Activated CD8-positive, alpha-beta memory T cell treated with anti-CD3 and anti-CD28 coated beads, Interleukin-2, amount 10 ng/mL, durations not matched to agents 7 days and 5 days (primary cell): Measurements from ENCODE around the gene AHI1. TPM values are rescaled to one million over a fixed set of nuclear protein-coding genes. Genes with fewer than 3 reads are reported as not detected.
A peak's percentile ranks its signal among the peaks of the same experiment; 100 is the strongest.

ENCODE experiments used
- ATAC-seq: fragments of 150-1000 bp; cut with Tn5 transposase; one replicate; pipeline ENCODE4 v1.10.0; 2021; ENCODE audit warnings: moderate library complexity
- CTCF ChIA-PET: fragments of 350-600 bp; sonication (Branson Sonifier 250); formaldehyde crosslinking; loops from one replicate; lab custom pipeline; 2021; ENCODE audit warnings: antibody characterized with exemption; lab: Charles Lee
- DNase-seq: peaks from one replicate; pipeline ENCODE4 v3.0.0-alpha.2; 2020
- H3K27ac Mint-ChIP-seq: one replicate; pipeline ENCODE4 v1.8.0; 2021; ENCODE audit warnings: mild to moderate bottlenecking, mixed read lengths
- H3K27me3 Mint-ChIP-seq: one replicate; pipeline ENCODE4 v1.8.0; 2021; ENCODE audit warnings: mixed read lengths
- H3K36me3 Mint-ChIP-seq: one replicate; pipeline ENCODE4 v1.8.0; 2021; ENCODE audit warnings: mild to moderate bottlenecking, mixed read lengths
- H3K4me1 Mint-ChIP-seq: one replicate; pipeline ENCODE4 v1.8.0; 2021; ENCODE audit warnings: mixed read lengths
- H3K4me3 Mint-ChIP-seq: one replicate; pipeline ENCODE4 v1.8.0; 2021; ENCODE audit warnings: mild to moderate bottlenecking, moderate library complexity, mixed read lengths
- H3K9me3 Mint-ChIP-seq: one replicate; pipeline ENCODE4 v1.8.0; 2022; ENCODE audit warnings: low read depth, mixed read lengths
- total RNA-seq, 2 experiments: library from RNA; stranded (reverse); gene quantifications; one replicate each; pipeline ENCODE4 v1.2.3, GENCODE V29; 2021

Gene AHI1
- total RNA-seq, 2 experiments from 2014 or later: 29.8 to 88.0 TPM

- no peak overlapping the region for H3K4me3 Mint-ChIP-seq
Measured at GRCh38 chr6:135325624-135326424, 171.7 kb downstream of the AHI1 start.

DNA sequence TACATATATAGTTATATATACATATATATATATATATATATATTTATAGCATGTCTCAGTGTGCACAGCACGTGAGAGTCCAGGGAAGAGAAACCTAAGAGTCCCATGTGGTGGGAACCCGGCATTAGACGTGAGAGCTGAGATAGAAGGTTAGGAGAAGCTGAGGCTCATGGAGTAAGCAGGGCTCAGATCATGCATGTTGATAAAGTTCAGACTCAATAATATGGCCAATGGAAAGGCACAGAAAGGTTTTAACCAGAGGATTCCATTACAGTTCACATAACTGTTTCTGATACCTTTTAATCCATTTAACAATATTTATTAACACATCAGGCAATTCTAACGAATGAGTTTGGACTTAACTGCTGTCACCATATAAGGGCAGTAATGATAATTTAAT, 173.0 kb downstream of the AHI1 start:
- DNase-seq: no peak
- H3K9me3 Mint-ChIP-seq: no peaks in the 10 kb centered on the region
- H3K4me1 Mint-ChIP-seq: peaks cover 27% of the 10 kb centered on the region
- H3K27me3 Mint-ChIP-seq: no peaks in the 10 kb centered on the region
- no peak for ATAC-seq
- no peak overlapping the region for H3K4me3 Mint-ChIP-seq
- H3K27ac Mint-ChIP-seq: no peak overlapping the region
- peaks cover 27% of the 10 kb centered on the region for H3K36me3 Mint-ChIP-seq
- CTCF ChIA-PET: no interaction called here

More at GRCh38 chr6:135325624-135326424, 171.7 kb downstream of the AHI1 start:
- Mint-ChIP-seq H3K27ac (no peak overlapping the region), H3K4me1 (peaks cover 38% of the 10 kb centered on the region), H3K36me3 (peaks cover 25% of the 10 kb centered on the region), H3K9me3 (no peaks in the 10 kb centered on the region), H3K27me3 (no peaks in the 10 kb centered on the region)
- CTCF ChIA-PET: no interaction called here
- ATAC-seq: no peak
- no peak for DNase-seq

- Mint-ChIP-seq H3K27ac (no peak overlapping the region), H3K4me1 (peaks cover 27% of the 10 kb centered on the region), H3K27me3 (no peaks in the 10 kb centered on the region), H3K9me3 (no peaks in the 10 kb centered on the region), H3K4me3 (no peak overlapping the region), H3K36me3 (peaks cover 22% of the 10 kb centered on the region)
- CTCF ChIA-PET: no interaction called here
- ATAC-seq (no peak), DNase-seq (no peak)
Measured at GRCh38 chr6:135323979-135324378, 173.6 kb downstream of the AHI1 start.

DNA sequence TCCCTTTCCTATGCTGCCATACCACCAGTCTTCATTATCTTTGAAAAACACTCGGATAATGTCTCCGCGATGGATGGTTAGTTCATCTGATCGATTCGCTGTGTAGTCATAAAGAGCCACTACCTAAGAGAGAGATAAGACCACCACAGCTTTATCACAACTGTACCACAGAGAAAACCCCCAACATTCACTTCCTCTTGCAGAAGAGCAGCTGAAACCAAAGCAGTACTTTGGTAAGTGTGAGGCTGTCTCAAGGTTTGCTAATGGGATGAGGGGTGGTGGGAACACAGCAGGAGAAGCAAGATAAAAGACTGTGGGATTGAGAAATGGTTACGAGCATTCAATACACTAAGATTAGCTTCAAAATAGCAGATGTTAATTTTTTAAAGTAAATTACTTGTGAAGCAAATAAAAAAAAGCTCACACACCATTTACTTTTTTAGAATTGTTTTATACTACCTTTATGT, 174.3 kb downstream of the AHI1 start:
- H3K27me3 Mint-ChIP-seq: no peaks in the 10 kb centered on the region
- ATAC-seq: peak; percentile 87
- peak; percentile 63 for DNase-seq
- CTCF ChIA-PET: interaction anchor here (0.6 kb wide), 1 partner anchor 12 kb away, joined by 3 read pairs; no protein-coding TSS in a partner anchor
- H3K27ac Mint-ChIP-seq: peak overlapping the region; percentile 66
- H3K4me1 Mint-ChIP-seq: peaks cover 27% of the 10 kb centered on the region
- no peaks in the 10 kb centered on the region for H3K9me3 Mint-ChIP-seq
- H3K36me3 Mint-ChIP-seq: peaks cover 22% of the 10 kb centered on the region
- peak overlapping the region; percentile 27 for H3K4me3 Mint-ChIP-seq

DNA sequence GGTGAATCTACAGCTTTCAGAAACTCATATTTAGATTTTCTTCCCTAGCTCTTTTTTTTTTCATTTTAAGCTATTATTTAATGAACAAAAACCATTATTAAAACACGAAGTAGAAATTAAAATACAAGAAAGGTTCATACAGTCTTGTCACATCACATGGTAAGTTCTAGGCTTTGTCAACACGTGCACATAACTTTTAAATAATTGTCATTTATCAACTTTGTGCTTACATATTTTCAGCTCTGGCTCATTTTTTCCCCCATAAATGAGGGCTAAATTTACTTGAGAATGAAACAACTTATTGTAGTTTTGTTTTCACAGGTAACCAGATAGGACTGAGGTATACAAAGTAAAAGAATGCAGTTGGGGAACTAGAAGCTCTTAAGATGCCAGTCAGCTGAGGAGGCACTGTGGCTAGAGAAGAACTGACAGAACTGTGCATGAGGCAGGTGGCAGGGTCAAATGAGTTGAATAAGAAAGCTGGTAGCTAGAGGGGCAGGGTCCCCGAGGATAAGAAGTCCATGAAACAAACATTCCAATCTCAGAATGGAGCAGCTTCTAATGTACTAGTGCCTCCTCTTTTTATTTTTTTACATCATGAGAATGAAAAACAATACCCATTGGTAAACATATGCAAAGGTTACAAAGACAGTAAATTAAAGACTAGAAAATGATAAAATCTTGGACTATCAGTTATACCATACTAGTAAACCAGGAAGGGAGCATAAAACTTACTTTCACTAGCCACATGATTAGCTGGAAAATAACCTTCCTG, 174.9 kb downstream of the AHI1 start:
- Mint-ChIP-seq H3K27me3 (no peaks in the 10 kb centered on the region), H3K4me3 (peak overlapping the region; percentile 27), H3K9me3 (no peaks in the 10 kb centered on the region), H3K4me1 (peaks cover 27% of the 10 kb centered on the region), H3K36me3 (peaks cover 22% of the 10 kb centered on the region), H3K27ac (peak overlapping the region; percentile 66)
- no peak for DNase-seq
- peak; percentile 25 for ATAC-seq
- CTCF ChIA-PET: interaction anchor here (0.6 kb wide), 1 partner anchor 13 kb away, joined by 3 read pairs; no protein-coding TSS in a partner anchor

DNA sequence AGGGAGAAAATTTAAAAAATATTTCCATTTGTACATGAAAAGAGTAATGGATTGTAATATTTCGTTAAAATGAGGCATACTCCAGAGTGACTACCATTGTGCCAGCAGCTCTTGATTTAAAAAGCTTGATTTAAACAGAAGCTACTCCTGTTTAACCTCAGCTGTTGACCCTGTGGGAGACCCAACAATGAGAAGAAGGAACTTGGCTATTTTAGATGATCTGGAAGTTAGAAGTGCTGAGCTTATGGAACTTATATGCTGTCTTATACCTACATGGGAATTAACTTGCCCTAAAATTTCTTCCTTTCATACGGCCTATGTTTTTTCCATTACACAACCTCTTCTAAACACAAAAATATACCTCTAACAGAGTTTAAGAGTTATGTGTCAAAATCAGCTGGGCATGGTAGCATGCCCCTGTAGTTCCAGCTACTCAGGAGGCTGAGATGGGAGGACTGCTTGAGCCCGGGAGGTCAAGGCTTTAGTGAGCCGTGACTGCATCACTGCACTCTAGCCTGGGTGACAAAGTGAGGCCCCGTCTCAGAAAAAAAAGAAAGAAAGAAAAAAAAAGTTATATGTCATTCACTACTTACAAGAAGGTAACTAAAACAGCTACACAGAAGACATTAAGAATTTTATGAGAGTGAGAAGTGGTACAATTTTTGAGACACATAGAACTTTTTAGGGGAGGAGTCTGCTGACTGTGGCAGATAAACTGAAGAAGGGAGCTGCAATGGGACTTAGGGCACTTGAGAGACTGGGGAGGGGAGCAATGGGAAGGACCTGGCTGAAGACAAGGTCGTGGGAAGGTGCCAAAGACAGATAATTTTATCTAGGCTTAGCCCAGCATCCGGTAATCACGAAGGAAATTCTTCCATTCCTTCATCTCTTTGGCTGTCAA, 176.6 kb downstream of the AHI1 start:
- CTCF ChIA-PET: no interaction called here
- Mint-ChIP-seq H3K4me3 (no peak overlapping the region), H3K36me3 (peaks cover 25% of the 10 kb centered on the region), H3K27me3 (no peaks in the 10 kb centered on the region), H3K27ac (no peak overlapping the region), H3K4me1 (peaks cover 27% of the 10 kb centered on the region), H3K9me3 (no peaks in the 10 kb centered on the region)
- ATAC-seq (no peak), DNase-seq (no peak)

DNA sequence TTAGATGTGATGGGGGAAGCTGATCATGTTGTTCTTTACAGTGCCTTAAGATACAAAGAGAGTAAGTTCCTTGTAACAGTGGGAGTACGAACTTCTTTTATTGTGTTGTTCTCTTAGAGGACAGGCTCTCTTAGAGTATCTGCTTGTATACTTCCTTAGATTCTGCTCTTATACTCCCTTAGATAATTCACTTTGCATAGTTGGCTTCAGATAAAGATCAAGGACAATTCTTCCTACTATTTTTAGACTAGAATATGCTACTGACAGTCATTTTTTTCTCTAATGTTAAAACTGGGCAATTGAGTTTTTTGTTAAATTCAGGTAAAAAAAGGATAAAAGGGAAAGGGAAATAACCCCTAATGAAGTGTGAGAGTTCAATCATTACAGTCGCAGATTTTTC, 177.7 kb downstream of the AHI1 start:
- CTCF ChIA-PET: no interaction called here
- Mint-ChIP-seq H3K27me3 (no peaks in the 10 kb centered on the region), H3K9me3 (no peaks in the 10 kb centered on the region), H3K4me3 (no peak overlapping the region), H3K36me3 (peaks cover 29% of the 10 kb centered on the region), H3K4me1 (peaks cover 21% of the 10 kb centered on the region), H3K27ac (no peak overlapping the region)
- DNase-seq (no peak), ATAC-seq (no peak)

- DNase-seq (no peak), ATAC-seq (no peak)
- peaks cover 19% of the 10 kb centered on the region for H3K4me1 Mint-ChIP-seq
- no peak overlapping the region for H3K4me3 Mint-ChIP-seq
- H3K27me3 Mint-ChIP-seq: no peaks in the 10 kb centered on the region
- no peaks in the 10 kb centered on the region for H3K9me3 Mint-ChIP-seq
- CTCF ChIA-PET: no interaction called here
- no peak overlapping the region for H3K27ac Mint-ChIP-seq
- H3K36me3 Mint-ChIP-seq: peaks cover 30% of the 10 kb centered on the region
Measured at GRCh38 chr6:135318738-135319469, 178.6 kb downstream of the AHI1 start.

- no peaks in the 10 kb centered on the region for H3K27me3 Mint-ChIP-seq
- H3K4me1 Mint-ChIP-seq: no peaks in the 10 kb centered on the region
- H3K27ac Mint-ChIP-seq: no peak overlapping the region
- no peak overlapping the region for H3K4me3 Mint-ChIP-seq
- CTCF ChIA-PET: no interaction called here
- DNase-seq: no peak
- no peak for ATAC-seq
- no peaks in the 10 kb centered on the region for H3K9me3 Mint-ChIP-seq
- peaks cover 21% of the 10 kb centered on the region for H3K36me3 Mint-ChIP-seq
Measured at GRCh38 chr6:135314543-135314942, 183.0 kb downstream of the AHI1 start.

DNA sequence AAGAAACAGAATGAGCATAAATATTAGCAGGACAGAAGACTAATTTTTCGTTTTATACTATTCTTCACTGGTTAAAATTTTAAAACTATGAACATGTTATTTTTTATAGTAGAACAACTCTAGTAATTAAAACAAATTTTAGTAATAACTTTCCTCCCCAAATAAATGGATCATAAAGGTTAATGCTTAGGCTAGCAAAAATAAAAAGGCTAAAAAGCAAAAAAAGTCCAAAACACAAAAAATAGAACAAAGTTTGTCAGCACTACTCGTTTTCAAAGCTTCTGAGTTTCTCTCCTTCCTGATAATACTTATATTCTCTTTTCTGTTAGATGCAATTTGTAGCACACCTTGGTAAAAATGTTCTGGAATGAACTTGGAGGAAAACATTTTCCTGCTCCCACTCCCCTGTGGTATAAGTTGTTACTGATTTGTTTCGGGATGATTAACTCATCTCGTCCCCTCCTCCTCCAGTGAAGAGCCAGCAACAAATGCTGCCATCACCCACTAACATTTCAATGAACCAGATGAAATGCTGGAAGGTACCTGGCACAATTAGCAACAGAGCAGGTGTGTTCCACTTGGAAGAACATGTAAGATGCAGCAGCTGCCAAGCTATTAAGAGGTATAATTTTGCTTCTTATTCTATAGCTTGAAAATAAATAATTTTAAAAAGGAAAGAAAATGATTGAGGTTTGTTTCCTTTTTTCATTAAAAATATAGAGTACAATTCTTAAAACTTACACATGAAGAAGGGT, 185.9 kb downstream of the AHI1 start:
- no peaks in the 10 kb centered on the region for H3K9me3 Mint-ChIP-seq
- CTCF ChIA-PET: no interaction called here
- DNase-seq (no peak), ATAC-seq (no peak)
- H3K36me3 Mint-ChIP-seq: peaks cover 20% of the 10 kb centered on the region
- H3K27ac Mint-ChIP-seq: no peak overlapping the region
- H3K4me1 Mint-ChIP-seq: no peaks in the 10 kb centered on the region
- H3K27me3 Mint-ChIP-seq: no peaks in the 10 kb centered on the region
- no peak overlapping the region for H3K4me3 Mint-ChIP-seq

- Mint-ChIP-seq H3K9me3 (no peaks in the 10 kb centered on the region), H3K4me1 (peaks cover 4% of the 10 kb centered on the region), H3K36me3 (peaks cover 23% of the 10 kb centered on the region), H3K27me3 (no peaks in the 10 kb centered on the region), H3K27ac (no peak overlapping the region), H3K4me3 (no peak overlapping the region)
- ATAC-seq (no peak), DNase-seq (no peak)
- CTCF ChIA-PET: no interaction called here
Measured at GRCh38 chr6:135310291-135310690, 187.2 kb downstream of the AHI1 start.
